ENCODE results near the gene GOLGA6B. TPM values are rescaled to one million over a fixed set of nuclear protein-coding genes. Genes with fewer than 3 reads are reported as not detected.
"Not testable (repeated sequence)": the region's sequence is repeated elsewhere in the genome, so short reads cannot be mapped to it uniquely, and the experiment has no call there.

GOLGA6B gene
- polyA plus RNA-seq, 1 of the 3 experiments (the other 2 are of a cell fraction), result not detected

GRCh38 chr15:72623854-72624253 is 30.6 kb upstream of the GOLGA6B start:
- H3K9me3 ChIP-seq; DNase-seq; H3K36me3 ChIP-seq (replicated peaks in 1 of 2; ENCODE audit: control insufficient read depth in 1 of 2, insufficient read depth in 2 of 2, low read length in 1 of 2); H3K4me2 ChIP-seq; H2AFZ ChIP-seq (ENCODE audit: low read depth); H3K9me2 ChIP-seq; H3K9ac ChIP-seq; H3K27me3 ChIP-seq (ENCODE audit: insufficient read depth); H4K20me1 ChIP-seq (ENCODE audit: insufficient read depth); H3K4me3 ChIP-seq (ENCODE audit: low read depth in 2 of 2, low read length in 1 of 2); H3F3A ChIP-seq (replicated peaks; ENCODE audit: insufficient read depth); H3K27ac ChIP-seq (ENCODE audit: low read depth in 2 of 2, low read length in 1 of 2); H3K79me2 ChIP-seq (ENCODE audit: insufficient read depth); POLR2A ChIA-PET; H3K4me1 ChIP-seq (ENCODE audit: control insufficient read depth in 1 of 2, insufficient read depth in 2 of 2, low read depth in 1 of 2, low read length in 1 of 2): not testable (repeated sequence)
- WGBS (ENCODE audit: low lambda C conversion rate), result 84% methylated on average over 4 of the region's 4 CpGs
- CTCF ChIA-PET, result interaction anchor here (1.5 kb wide), 1 partner anchor 24 kb away, joined by 5 read pairs; no protein-coding TSS in a partner anchor

GRCh38 chr15:72626153-72626552 is 28.3 kb upstream of the GOLGA6B start:
- 70% methylated on average over 3 of the region's 3 CpGs for WGBS (ENCODE audit: low lambda C conversion rate)
- H3K4me2 ChIP-seq; H4K20me1 ChIP-seq (ENCODE audit: insufficient read depth); H2AFZ ChIP-seq (ENCODE audit: low read depth); H3K4me3 ChIP-seq (ENCODE audit: low read depth in 2 of 2, low read length in 1 of 2); POLR2A ChIA-PET; H3K27me3 ChIP-seq (ENCODE audit: insufficient read depth); H3K36me3 ChIP-seq (replicated peaks in 1 of 2; ENCODE audit: control insufficient read depth in 1 of 2, insufficient read depth in 2 of 2, low read length in 1 of 2); H3F3A ChIP-seq (replicated peaks; ENCODE audit: insufficient read depth); H3K9me3 ChIP-seq; DNase-seq; H3K9ac ChIP-seq; H3K9me2 ChIP-seq; H3K4me1 ChIP-seq (ENCODE audit: control insufficient read depth in 1 of 2, insufficient read depth in 2 of 2, low read depth in 1 of 2, low read length in 1 of 2); H3K79me2 ChIP-seq (ENCODE audit: insufficient read depth); H3K27ac ChIP-seq (ENCODE audit: low read depth in 2 of 2, low read length in 1 of 2): not testable (repeated sequence)
- CTCF ChIA-PET, result interaction anchor here (1.1 to 2.0 kb wide), 2 partner anchors 26 to 45 kb away, joined by 3 to 5 read pairs; no protein-coding TSS in a partner anchor

GRCh38 chr15:72628249-72629067 is 26.0 kb upstream of the GOLGA6B start:
- H3K36me3 ChIP-seq (replicated peaks in 1 of 2; ENCODE audit: control insufficient read depth in 1 of 2, insufficient read depth in 2 of 2, low read length in 1 of 2); H3K9me3 ChIP-seq; H3F3A ChIP-seq (replicated peaks; ENCODE audit: insufficient read depth); H3K9ac ChIP-seq; H3K79me2 ChIP-seq (ENCODE audit: insufficient read depth); CTCF ChIA-PET; H3K27ac ChIP-seq (ENCODE audit: low read depth in 2 of 2, low read length in 1 of 2); H4K20me1 ChIP-seq (ENCODE audit: insufficient read depth); H3K4me3 ChIP-seq (ENCODE audit: low read depth in 2 of 2, low read length in 1 of 2); POLR2A ChIA-PET; H3K27me3 ChIP-seq (ENCODE audit: insufficient read depth); DNase-seq; H3K9me2 ChIP-seq; H3K4me2 ChIP-seq; H3K4me1 ChIP-seq (ENCODE audit: control insufficient read depth in 1 of 2, insufficient read depth in 2 of 2, low read depth in 1 of 2, low read length in 1 of 2); H2AFZ ChIP-seq (ENCODE audit: low read depth): not testable (repeated sequence)
- WGBS (ENCODE audit: low lambda C conversion rate), result 83% methylated on average over 8 of the region's 11 CpGs
- peak; percentile 35; the same call in 1 of the 2 replicates for TF ChIP-seq CTCF (IDR thresholded peaks at IDR 0.05)

GRCh38 chr15:72629068-72629570 is 25.4 kb upstream of the GOLGA6B start:
- H3K4me2 ChIP-seq; H3K36me3 ChIP-seq (replicated peaks in 1 of 2; ENCODE audit: control insufficient read depth in 1 of 2, insufficient read depth in 2 of 2, low read length in 1 of 2); H2AFZ ChIP-seq (ENCODE audit: low read depth); POLR2A ChIA-PET; H3K4me3 ChIP-seq (ENCODE audit: low read depth in 2 of 2, low read length in 1 of 2); H3K9me3 ChIP-seq; H3K27ac ChIP-seq (ENCODE audit: low read depth in 2 of 2, low read length in 1 of 2); H3F3A ChIP-seq (replicated peaks; ENCODE audit: insufficient read depth); H3K4me1 ChIP-seq (ENCODE audit: control insufficient read depth in 1 of 2, insufficient read depth in 2 of 2, low read depth in 1 of 2, low read length in 1 of 2); H3K9me2 ChIP-seq; H3K79me2 ChIP-seq (ENCODE audit: insufficient read depth); CTCF ChIA-PET; H3K9ac ChIP-seq; H3K27me3 ChIP-seq (ENCODE audit: insufficient read depth); DNase-seq; H4K20me1 ChIP-seq (ENCODE audit: insufficient read depth): not testable (repeated sequence)
- WGBS (ENCODE audit: low lambda C conversion rate), result 38% methylated on average over 5 of the region's 7 CpGs

All from SK-N-SH (cell line).